CD4-positive, alpha-beta T cell treated with Interleukin-17A for 1 hour (primary cell): Measurements from ENCODE around the gene GRM8.
"Not testable (repeated sequence)": the region's sequence is repeated elsewhere in the genome, so short reads cannot be mapped to it uniquely, and the experiment has no call there.

Source experiments
- DNase-seq: peaks from one replicate; pipeline ENCODE4 v3.0.0-alpha.2; 2020

The GRM8 gene

GRCh38 chr7:127021857-127022256, 230.9 kb downstream of the GRM8 start:
- DNase-seq: no peak

DNA sequence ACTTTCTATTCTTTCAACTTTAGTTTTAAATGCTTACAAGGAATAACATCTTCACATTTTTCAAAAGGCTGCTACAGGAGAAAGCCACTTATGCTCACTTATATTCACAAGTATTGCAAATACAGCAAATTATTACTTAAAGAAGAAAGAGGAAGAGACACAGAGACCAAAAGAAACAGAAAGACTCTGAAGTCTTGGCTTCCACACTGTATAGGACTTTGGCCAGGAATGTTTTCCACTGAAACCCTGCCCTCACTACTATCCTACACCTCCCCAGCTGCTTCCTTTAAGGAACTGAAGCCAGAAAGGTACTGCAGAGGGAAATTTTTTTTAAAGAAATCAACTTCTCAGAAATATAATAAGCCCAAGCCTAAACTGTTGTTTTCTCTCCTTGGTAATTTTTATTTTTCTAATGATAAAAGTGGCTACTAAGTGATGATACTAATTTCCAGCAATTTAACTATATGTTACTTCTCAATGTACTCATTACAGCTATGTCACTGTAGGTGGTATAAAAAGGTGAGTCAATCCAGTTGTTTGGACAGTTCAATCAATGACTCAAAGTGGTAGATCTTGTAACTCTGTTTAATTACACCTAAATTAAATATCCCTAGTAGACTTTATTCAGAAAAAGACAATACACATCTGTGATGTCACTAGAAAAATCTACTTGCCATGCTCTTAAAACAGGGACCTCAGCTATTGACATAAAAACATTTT, 231.6 kb downstream of the GRM8 start:
- DNase-seq: no peak

DNA sequence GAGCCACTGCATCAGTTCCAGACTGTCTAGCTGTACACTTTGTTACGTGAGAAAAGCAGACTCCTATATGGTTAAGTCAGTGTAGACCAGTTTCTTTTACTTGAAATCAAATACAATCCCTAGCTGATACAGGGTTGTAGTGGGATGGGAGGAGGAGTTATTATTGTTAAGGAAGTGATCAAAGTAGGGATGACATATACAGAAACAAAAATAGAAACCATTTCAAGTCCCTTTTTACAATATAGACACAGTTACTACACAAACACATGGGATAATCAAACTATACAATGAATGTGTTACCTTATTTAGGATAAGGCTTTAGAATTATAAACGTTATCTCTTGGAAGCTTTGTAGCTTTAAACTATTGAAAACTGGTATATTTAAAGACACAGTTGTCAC, 233.9 kb downstream of the GRM8 start:
- DNase-seq: no peak

DNA sequence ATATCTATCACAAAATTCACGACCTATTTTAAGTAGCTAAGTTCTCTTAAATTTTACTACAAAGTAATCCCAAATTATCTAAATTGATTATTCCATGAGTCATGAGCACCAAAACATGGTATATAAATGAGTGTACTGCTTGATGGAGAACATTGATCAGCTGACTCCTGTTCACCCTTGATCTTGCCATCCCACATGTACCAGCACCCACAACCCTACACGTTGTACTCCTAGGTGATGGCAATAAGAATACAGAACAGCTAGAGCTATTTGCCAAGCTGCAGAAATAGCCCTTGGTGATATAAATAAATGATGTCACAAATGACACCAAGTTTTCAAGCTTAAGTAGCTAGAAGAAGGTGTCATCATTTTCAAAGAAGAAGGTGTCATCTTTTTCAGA, 235.5 kb downstream of the GRM8 start:
- no peak for DNase-seq

GRCh38 chr7:127000725-127001124, 252.0 kb downstream of the GRM8 start:
- no peak for DNase-seq

DNA sequence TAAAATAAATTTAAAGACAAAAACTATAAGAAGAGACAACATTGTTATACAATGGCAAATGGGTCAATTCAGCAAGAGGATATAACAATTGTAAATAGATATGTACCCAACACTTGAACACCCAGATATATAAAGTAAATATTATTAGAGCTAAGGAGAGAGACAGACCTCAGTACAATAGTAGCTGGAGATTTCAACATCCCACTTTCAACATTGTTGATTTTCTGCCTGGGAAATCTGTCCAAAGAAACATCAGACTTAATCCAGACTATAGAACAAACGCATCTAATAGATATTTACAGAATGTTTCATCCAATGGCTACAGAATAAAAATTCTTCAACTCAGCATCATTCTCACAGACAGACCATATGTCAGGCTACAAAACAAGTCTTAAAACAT, 256.1 kb downstream of the GRM8 start:
- no peak for DNase-seq

GRCh38 chr7:126993626-126994213, 259.0 kb downstream of the GRM8 start:
- DNase-seq: no peak

DNA sequence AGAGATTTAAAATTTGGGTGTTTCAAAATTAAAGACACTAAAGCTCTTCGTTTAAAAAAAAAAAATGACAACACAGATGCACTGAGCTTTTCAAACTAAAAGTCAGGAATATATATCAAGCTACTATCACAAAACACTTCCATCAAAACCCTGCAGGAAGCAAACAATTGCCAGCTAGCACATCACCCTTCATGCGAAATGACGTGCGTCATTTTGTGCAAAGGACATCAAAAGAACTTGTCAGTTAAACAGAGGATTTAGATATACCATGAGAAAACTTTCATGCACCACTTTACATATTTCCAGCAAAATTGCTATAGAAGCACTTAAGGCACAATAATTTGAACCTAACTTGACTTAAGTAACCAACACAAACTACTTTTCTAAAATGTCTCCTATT, 264.7 kb downstream of the GRM8 start:
- no peak for DNase-seq

- DNase-seq: no peak
Measured at GRCh38 chr7:126979722-126980121, 273.0 kb downstream of the GRM8 start.

DNA sequence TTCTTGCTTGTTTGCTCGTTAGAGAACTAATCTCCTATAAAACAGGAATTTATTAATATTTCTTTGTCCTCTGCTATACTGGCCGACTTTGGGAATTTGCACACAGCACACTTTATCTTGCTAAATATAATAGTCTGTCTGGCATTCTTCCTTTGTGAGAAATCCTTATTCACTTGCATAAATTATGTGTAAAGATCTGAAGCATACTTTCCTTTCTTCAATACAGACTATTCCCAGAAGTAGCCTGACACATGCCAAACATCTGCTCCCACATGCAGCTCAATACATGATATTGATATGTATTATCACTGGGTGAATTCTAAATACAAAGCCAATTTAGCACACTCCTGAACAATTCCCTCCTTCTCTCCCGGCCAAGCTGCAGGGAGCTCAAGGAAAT, 273.9 kb downstream of the GRM8 start:
- DNase-seq: no peak

- DNase-seq: no peak
Measured at GRCh38 chr7:126973066-126973465, 279.7 kb downstream of the GRM8 start.

GRCh38 chr7:126972571-126972970, 280.2 kb downstream of the GRM8 start:
- DNase-seq: no peak

DNA sequence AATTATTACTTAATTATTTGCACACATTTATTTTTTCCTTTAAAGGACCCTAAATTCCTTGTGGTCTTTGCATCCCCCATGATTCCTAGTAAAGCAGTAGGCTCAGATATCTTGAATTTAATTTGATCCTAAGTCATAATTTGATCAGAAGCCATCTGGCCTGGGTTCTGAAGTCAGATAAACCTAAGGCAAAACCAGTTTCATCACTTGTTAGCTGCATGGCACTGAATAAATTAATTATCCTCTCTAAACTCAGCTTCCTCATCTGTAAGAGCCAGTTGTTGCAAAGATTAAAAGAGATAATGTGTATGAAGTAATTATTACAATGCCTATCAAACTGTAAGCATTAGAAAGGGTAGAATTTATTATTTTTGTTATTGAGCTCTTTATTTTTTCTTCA, 293.1 kb downstream of the GRM8 start:
- DNase-seq: no peak

GRCh38 chr7:126958367-126958766, 294.4 kb downstream of the GRM8 start:
- DNase-seq: no peak

- no peak for DNase-seq
Measured at GRCh38 chr7:126957443-126957842, 295.3 kb downstream of the GRM8 start.

- no peak for DNase-seq
Measured at GRCh38 chr7:126953461-126953860, 299.3 kb downstream of the GRM8 start.

GRCh38 chr7:126948664-126949063, 304.1 kb downstream of the GRM8 start:
- no peak for DNase-seq

GRCh38 chr7:126940723-126941307, 311.9 kb downstream of the GRM8 start:
- no peak for DNase-seq

DNA sequence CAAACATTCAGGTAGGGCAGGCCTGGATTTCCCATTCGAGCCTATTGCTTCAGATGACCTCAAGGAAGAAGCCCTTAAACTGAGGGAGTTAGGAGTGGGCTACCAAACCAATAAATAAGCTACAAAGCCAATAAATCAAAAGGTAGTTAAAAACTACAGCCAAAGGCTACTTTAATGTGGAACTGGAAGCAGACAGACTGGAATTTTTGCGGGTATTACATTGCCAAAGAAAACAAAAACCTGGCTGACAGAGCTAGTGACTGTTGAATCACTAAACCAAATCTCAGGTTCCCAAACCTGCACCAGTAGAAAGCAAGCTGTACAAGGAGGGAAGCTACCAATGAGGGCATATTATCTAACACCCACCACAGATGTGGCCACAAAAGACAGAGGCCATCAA, 315.6 kb downstream of the GRM8 start:
- no peak for DNase-seq

GRCh38 chr7:126931581-126931980, 321.2 kb downstream of the GRM8 start:
- DNase-seq: no peak

DNA sequence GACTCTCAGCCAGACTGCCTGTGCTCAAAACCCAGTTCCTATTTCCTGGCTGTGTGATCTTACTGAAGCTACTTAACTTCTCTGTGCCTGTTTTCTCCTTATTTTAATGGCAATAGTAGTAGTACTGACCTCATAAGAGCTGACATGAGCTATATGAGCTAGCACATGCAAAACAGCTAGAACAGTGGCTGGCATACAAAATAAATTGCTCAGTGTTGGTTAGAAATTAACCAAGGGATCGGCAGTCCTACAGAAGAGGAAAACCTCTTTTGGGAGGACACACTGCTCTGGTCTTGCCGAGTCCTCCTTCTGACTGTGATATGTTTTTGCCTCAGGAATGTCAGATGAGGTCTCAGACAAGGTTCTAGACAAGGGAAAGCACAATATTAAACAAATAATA, 322.6 kb downstream of the GRM8 start:
- no peak for DNase-seq

DNA sequence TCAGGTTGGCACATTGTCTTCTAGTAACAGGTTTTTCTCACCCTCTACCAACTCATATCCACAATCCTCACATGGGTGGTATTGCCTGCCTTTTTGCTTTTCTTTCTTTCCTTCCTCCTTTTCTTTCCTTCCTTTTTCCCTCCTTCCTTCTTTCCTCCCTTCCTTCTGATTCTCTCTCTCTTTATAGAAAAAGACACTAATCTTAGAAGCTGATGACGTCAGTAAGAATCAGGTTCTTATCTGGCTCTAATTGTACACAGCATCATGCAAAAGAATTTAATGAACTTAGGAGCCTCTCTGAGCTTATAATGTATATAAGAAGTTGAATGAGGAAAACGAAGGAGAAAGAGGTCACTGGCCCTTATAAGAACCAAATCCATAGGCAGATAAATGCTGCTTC, 328.3 kb downstream of the GRM8 start:
- no peak for DNase-seq

GRCh38 chr7:126911627-126912026, 341.1 kb downstream of the GRM8 start:
- DNase-seq: not testable (repeated sequence)

GRCh38 chr7:126908564-126908963, 344.2 kb downstream of the GRM8 start:
- not testable (repeated sequence) for DNase-seq

DNA sequence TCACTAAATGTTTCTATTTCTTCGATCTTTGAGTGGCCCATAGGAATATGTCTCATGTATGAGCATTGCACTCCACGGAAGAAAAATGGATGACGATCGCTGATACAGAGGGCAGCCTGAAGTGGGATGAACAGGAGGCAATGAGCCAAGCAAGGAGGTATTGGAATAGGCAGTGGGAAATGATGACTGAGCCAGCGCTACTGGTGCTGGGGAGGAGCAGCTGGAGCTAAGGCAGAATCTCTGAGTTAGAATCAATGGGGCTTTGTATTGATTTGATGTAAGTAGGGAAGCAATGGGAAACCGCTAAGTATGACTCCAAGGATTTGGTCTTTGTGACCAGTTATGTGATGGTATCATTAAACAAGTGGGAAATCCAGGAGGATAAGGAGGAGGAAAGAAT, 345.1 kb downstream of the GRM8 start:
- not testable (repeated sequence) for DNase-seq
